ENCODE data around the gene C17orf113. TPM values are rescaled to one million over a fixed set of nuclear protein-coding genes. Genes with fewer than 3 reads are reported as not detected.
A peak's percentile ranks its signal among the peaks of the same experiment; 100 is the strongest.

Gene C17orf113
- total and polyA plus RNA-seq, 2 of the 13 experiments (the other 11 are each of a cell fraction or from before 2014, with no cell fraction given) = 0.87 to 1.1 TPM

DNA sequence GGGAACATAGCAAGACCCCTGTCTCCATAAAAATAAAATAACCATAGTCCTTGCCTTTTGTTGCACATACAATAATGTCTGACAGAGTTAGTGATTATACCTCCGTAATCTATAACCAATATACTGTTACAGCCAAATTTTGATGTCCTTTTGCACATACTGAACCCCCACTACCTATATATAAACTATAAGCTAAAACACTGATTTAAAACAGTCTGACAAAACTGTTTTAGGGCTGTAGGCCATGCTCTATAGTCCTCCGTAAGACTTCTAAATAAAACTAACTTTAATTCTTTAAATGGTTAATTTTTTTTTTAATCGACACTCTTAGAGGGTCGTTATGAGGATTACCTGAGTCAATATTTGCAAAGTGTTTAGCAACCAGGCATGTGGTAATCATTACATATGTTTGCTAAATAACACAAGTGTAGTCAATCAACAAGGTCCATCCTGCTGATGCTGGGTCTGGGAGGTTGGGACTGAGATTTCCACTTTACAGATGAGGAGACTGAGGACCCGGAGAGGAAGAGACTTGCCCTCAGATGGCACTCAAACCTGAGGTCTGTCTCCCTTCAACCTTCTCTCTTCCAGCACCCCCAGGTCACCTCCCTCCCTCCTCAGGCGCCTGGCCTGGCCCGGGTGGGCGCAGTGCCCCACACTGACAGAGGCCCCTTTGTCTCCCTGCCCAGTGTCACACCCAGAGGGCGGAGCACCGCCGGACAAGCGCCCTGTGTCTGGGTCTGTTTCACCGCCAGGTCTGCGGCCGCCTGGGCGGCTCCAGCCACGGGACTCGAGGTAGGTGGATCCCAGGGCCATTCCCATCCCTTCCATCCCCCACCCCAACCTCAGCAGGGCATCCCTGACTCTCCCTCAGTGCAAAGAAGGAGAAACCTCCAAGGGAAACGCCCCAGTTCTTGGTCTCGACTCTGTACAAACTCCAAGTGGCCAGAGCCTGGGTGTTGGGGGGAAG is 37.6 kb upstream of the C17orf113 start (continued):
- TF ChIP-seq, protein P1, sequence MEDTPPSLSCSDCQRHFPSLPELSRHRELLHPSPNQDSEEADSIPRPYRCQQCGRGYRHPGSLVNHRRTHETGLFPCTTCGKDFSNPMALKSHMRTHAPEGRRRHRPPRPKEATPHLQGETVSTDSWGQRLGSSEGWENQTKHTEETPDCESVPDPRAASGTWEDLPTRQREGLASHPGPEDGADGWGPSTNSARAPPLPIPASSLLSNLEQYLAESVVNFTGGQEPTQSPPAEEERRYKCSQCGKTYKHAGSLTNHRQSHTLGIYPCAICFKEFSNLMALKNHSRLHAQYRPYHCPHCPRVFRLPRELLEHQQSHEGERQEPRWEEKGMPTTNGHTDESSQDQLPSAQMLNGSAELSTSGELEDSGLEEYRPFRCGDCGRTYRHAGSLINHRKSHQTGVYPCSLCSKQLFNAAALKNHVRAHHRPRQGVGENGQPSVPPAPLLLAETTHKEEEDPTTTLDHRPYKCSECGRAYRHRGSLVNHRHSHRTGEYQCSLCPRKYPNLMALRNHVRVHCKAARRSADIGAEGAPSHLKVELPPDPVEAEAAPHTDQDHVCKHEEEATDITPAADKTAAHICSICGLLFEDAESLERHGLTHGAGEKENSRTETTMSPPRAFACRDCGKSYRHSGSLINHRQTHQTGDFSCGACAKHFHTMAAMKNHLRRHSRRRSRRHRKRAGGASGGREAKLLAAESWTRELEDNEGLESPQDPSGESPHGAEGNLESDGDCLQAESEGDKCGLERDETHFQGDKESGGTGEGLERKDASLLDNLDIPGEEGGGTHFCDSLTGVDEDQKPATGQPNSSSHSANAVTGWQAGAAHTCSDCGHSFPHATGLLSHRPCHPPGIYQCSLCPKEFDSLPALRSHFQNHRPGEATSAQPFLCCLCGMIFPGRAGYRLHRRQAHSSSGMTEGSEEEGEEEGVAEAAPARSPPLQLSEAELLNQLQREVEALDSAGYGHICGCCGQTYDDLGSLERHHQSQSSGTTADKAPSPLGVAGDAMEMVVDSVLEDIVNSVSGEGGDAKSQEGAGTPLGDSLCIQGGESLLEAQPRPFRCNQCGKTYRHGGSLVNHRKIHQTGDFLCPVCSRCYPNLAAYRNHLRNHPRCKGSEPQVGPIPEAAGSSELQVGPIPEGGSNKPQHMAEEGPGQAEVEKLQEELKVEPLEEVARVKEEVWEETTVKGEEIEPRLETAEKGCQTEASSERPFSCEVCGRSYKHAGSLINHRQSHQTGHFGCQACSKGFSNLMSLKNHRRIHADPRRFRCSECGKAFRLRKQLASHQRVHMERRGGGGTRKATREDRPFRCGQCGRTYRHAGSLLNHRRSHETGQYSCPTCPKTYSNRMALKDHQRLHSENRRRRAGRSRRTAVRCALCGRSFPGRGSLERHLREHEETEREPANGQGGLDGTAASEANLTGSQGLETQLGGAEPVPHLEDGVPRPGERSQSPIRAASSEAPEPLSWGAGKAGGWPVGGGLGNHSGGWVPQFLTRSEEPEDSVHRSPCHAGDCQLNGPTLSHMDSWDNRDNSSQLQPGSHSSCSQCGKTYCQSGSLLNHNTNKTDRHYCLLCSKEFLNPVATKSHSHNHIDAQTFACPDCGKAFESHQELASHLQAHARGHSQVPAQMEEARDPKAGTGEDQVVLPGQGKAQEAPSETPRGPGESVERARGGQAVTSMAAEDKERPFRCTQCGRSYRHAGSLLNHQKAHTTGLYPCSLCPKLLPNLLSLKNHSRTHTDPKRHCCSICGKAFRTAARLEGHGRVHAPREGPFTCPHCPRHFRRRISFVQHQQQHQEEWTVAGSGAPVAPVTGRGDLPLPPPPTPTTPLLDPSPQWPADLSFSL (CRISPR knock-in tag; IDR thresholded peaks at IDR 0.05) = no peak
- no peak for TF ChIP-seq ZNF232 (CRISPR knock-in tag; IDR thresholded peaks at IDR 0.05; ENCODE audit: borderline replicate concordance)
- TF ChIP-seq HNRNPUL1 (IDR thresholded peaks at IDR 0.05; ENCODE audit: low read depth, low read length) = no peak
- no peak for TF ChIP-seq MXI1 (IDR thresholded peaks at IDR 0.05; ENCODE audit: borderline replicate concordance, low read depth, low read length)
- no peak for TF ChIP-seq MATR3 (CRISPR knock-in tag; IDR thresholded peaks at IDR 0.05)
- peak; percentile 28; the same call in 1 of the 2 replicates for TF ChIP-seq ATF7-NPFF (CRISPR knock-in tag; IDR thresholded peaks at IDR 0.05; ENCODE audit: low read depth)
- TF ChIP-seq ZNF12 (CRISPR knock-in tag; IDR thresholded peaks at IDR 0.05) = peak; percentile 70; the same call in 1 of the 2 replicates
- TF ChIP-seq, protein P2, sequence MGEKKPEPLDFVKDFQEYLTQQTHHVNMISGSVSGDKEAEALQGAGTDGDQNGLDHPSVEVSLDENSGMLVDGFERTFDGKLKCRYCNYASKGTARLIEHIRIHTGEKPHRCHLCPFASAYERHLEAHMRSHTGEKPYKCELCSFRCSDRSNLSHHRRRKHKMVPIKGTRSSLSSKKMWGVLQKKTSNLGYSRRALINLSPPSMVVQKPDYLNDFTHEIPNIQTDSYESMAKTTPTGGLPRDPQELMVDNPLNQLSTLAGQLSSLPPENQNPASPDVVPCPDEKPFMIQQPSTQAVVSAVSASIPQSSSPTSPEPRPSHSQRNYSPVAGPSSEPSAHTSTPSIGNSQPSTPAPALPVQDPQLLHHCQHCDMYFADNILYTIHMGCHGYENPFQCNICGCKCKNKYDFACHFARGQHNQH (CRISPR knock-in tag; IDR thresholded peaks at IDR 0.05) = peak; percentile 56; the same call in 1 of the 2 replicates
- no peak for TF ChIP-seq KAT2B (IDR thresholded peaks at IDR 0.05; ENCODE audit: borderline replicate concordance, low read depth, low read length)
- TF ChIP-seq ZNF562 (CRISPR knock-in tag; IDR thresholded peaks at IDR 0.05; ENCODE audit: borderline replicate concordance) = no peak
- TF ChIP-seq ZNF780A (CRISPR knock-in tag; IDR thresholded peaks at IDR 0.05) = no peak
- TF ChIP-seq SRSF4 (IDR thresholded peaks at IDR 0.05; ENCODE audit: low read depth, low read length, poor library complexity, severe bottlenecking) = no peak
- TF ChIP-seq ZNF496 (CRISPR knock-in tag; IDR thresholded peaks at IDR 0.05; ENCODE audit: insufficient replicate concordance) = no peak
- TF ChIP-seq, protein P3, sequence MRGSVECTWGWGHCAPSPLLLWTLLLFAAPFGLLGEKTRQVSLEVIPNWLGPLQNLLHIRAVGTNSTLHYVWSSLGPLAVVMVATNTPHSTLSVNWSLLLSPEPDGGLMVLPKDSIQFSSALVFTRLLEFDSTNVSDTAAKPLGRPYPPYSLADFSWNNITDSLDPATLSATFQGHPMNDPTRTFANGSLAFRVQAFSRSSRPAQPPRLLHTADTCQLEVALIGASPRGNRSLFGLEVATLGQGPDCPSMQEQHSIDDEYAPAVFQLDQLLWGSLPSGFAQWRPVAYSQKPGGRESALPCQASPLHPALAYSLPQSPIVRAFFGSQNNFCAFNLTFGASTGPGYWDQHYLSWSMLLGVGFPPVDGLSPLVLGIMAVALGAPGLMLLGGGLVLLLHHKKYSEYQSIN (CRISPR knock-in tag; IDR thresholded peaks at IDR 0.05; ENCODE audit: borderline replicate concordance) = no peak
- 0 out of 2 replicates have a peak, but pooled peaks have one; percentile 49 for TF ChIP-seq ELF1 (CRISPR knock-in tag; IDR thresholded peaks at IDR 0.05)
- TF ChIP-seq ZFYVE20 (CRISPR knock-in tag; IDR thresholded peaks at IDR 0.05; ENCODE audit: borderline replicate concordance, low read depth) = no peak
- TF ChIP-seq HMG20A (CRISPR knock-in tag; IDR thresholded peaks at IDR 0.05; ENCODE audit: borderline replicate concordance) = peak; percentile 63; the same call in 1 of the 2 replicates
- 0 out of 2 replicates have a peak, but pooled peaks have one; percentile 24 for TF ChIP-seq AHR (CRISPR knock-in tag; IDR thresholded peaks at IDR 0.05)
- TF ChIP-seq, protein P4, sequence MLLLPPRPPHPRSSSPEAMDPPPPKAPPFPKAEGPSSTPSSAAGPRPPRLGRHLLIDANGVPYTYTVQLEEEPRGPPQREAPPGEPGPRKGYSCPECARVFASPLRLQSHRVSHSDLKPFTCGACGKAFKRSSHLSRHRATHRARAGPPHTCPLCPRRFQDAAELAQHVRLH (CRISPR knock-in tag; IDR thresholded peaks at IDR 0.05; ENCODE audit: borderline replicate concordance, low read depth) = no peak
- no peak for TF ChIP-seq ZNF713 (CRISPR knock-in tag; IDR thresholded peaks at IDR 0.05)

Data from HepG2 (cell line).